Neural cell (in vitro differentiated cells): ENCODE data around the gene TBX5. TPM values are rescaled to one million over a fixed set of nuclear protein-coding genes. Genes with fewer than 3 reads are reported as not detected.

ENCODE experiments used
- H2AFZ ChIP-seq: fragments of 200-600, 300-800 bp; sonication (generic), shearing (Covaris generic); 2 replicates; pipeline ENCODE4 v1.6.0; 2014; ENCODE audit warnings: low read depth, mild to moderate bottlenecking, antibody characterized with exemption, low read length, moderate library complexity
- H3F3A ChIP-seq: fragments of 200-600 bp; shearing (Covaris generic); 2 replicates; pipeline ENCODE4 v1.6.1; 2016; ENCODE audit warnings: mild to moderate bottlenecking, moderate library complexity, mixed read lengths, antibody characterized with exemption, low read length; ENCODE audit not compliant: insufficient read depth, poor library complexity, severe bottlenecking
- H3K27ac ChIP-seq: fragments of 200-600, 300-800 bp; sonication (generic), shearing (Covaris generic); 2 replicates; pipeline ENCODE4 v1.5.1; 2014; ENCODE audit warnings: mild to moderate bottlenecking, low read length, moderate library complexity
- H3K27me3 ChIP-seq: fragments of 300-800, 200-600 bp; sonication (generic), shearing (Covaris generic); 2 replicates; pipeline ENCODE4 v1.6.0; 2014; ENCODE audit warnings: mild to moderate bottlenecking, low read depth, low read length, moderate library complexity; ENCODE audit not compliant: insufficient read depth
- H3K36me3 ChIP-seq: fragments of 300-800, 200-600 bp; sonication (generic), shearing (Covaris generic); 2 replicates; pipeline ENCODE4 v1.5.1; 2014; ENCODE audit warnings: mild to moderate bottlenecking, antibody characterized with exemption, low read length, moderate library complexity; ENCODE audit not compliant: insufficient read depth
- H3K4me2 ChIP-seq: fragments of 300-800, 200-600 bp; sonication (generic), shearing (Covaris generic); 2 replicates; pipeline ENCODE4 v1.6.0; 2014; ENCODE audit warnings: mild to moderate bottlenecking, low read length
- H3K4me3 ChIP-seq: fragments of 300-800, 200-600 bp; sonication (generic), shearing (Covaris generic); 2 replicates; pipeline ENCODE4 v1.5.1; 2014; ENCODE audit warnings: mild to moderate bottlenecking, low read length, moderate library complexity
- H3K79me2 ChIP-seq: fragments of 200-600 bp; shearing (Covaris generic); replicated peaks from 2 replicates; pipeline ENCODE4 v1.6.0; 2014; ENCODE audit warnings: mild to moderate bottlenecking, low read length, moderate library complexity; ENCODE audit not compliant: insufficient read depth
- H3K9ac ChIP-seq: fragments of 300-800, 200-600 bp; sonication (generic), shearing (Covaris generic); 2 replicates; pipeline ENCODE4 v1.6.1; 2016; ENCODE audit warnings: mild to moderate bottlenecking, low read length, mixed read lengths
- H3K9me2 ChIP-seq: fragments of 200-600 bp; shearing (Covaris generic); 2 replicates; pipeline ENCODE4 v1.6.1; 2016; ENCODE audit warnings: mild to moderate bottlenecking, low read length, mixed read lengths; ENCODE audit not compliant: insufficient read depth
- H3K9me3 ChIP-seq: fragments of 200-600, 300-800 bp; sonication (generic), shearing (Covaris generic); 2 replicates; pipeline ENCODE4 v1.6.1; 2016; ENCODE audit warnings: mild to moderate bottlenecking, mixed run types, low read length, moderate library complexity, mixed read lengths
- H4K20me1 ChIP-seq: fragments of 200-600 bp; shearing (Covaris generic); 2 replicates; pipeline ENCODE4 v1.6.1; 2016; ENCODE audit warnings: mild to moderate bottlenecking, mixed run types; ENCODE audit not compliant: insufficient read depth
- EP300 ChIP-seq: fragments of 450-650 bp; conservative IDR thresholded peaks from 2 replicates; pipeline ENCODE4 v1.6.1; 2014; ENCODE audit warnings: antibody characterized with exemption, mild to moderate bottlenecking, moderate library complexity; ENCODE audit not compliant: poor library complexity, severe bottlenecking
- EZH2 ChIP-seq: fragments of 200-600, 300-800 bp; shearing (Covaris generic), sonication (generic); IDR thresholded peaks from 2 replicates; pipeline ENCODE4 v1.6.1; 2014; ENCODE audit warnings: antibody characterized with exemption, low read length, borderline replicate concordance, mild to moderate bottlenecking; ENCODE audit not compliant: insufficient read depth, poor library complexity, severe bottlenecking
- MXI1 ChIP-seq: fragments of 450-650 bp; conservative IDR thresholded peaks from 2 replicates; pipeline ENCODE4 v1.6.1; 2014; ENCODE audit warnings: antibody characterized with exemption, mild to moderate bottlenecking; ENCODE audit not compliant: poor library complexity, severe bottlenecking
- POLR2AphosphoS5 ChIP-seq: IDR thresholded peaks from 2 replicates; pipeline ENCODE4 v1.6.1; 2012
- RAD21 ChIP-seq: fragments of 450-650 bp; conservative IDR thresholded peaks from 2 replicates; pipeline ENCODE4 v1.6.1; 2014; ENCODE audit warnings: antibody characterized with exemption, mild to moderate bottlenecking, moderate library complexity
- SMC3 ChIP-seq: fragments of 450-650 bp; conservative IDR thresholded peaks from 2 replicates; pipeline ENCODE4 v1.6.1; 2014; ENCODE audit warnings: antibody characterized with exemption, mild to moderate bottlenecking, moderate library complexity; ENCODE audit not compliant: poor library complexity
- TAF1 ChIP-seq: IDR thresholded peaks from 2 replicates; pipeline ENCODE4 v1.6.1; 2012; ENCODE audit warnings: low read depth
- polyA plus RNA-seq: library from polyadenylated mRNA; depleted of rRNA; stranded (reverse); fragments of >200 nt; gene quantifications from 2 replicates; pipeline ENCODE4 v1.2.3, GENCODE V29; 2014
- TF ChIP-seq, protein P1 (sequence below): IDR thresholded peaks from 2 replicates; pipeline ENCODE4 v1.6.1; 2012; ENCODE audit warnings: borderline replicate concordance
- TF ChIP-seq, protein P2 (sequence below): fragments of 450-650 bp; IDR thresholded peaks from 2 replicates; pipeline ENCODE4 v1.5.1; 2014; ENCODE audit warnings: antibody characterized with exemption, mild to moderate bottlenecking, moderate library complexity; ENCODE audit not compliant: poor library complexity, severe bottlenecking

TBX5 gene
- polyA plus RNA-seq, 1 donor from 2014 or later: not detected

DNA sequence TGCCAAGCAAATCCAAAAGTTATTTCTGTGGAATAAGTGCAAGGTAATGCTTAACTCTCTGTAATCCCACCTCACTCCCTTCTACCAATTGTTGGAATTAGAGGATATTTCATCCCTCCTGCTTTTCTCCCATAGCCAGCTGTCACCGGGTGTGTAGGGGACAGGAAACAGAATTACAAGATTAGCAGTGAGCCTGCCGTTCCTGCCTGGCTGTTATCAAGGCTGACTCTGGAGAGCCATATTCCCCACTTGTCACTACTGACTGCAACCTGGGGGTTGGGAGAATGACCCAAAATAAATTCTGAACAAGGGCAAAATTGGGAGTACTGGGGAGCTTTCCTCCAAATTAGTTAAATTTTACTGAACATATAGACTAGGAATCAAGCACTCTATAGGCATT, 24.8 kb downstream of the TBX5 start:
- Histone ChIP-seq H3K27ac (no peak overlapping the region), H3K9me2 (no peaks in the 10 kb centered on the region), H3K4me3 (no peak overlapping the region), H3K9me3 (no peaks in the 10 kb centered on the region), H3K79me2 (no peaks in the 10 kb centered on the region), H3K36me3 (no peaks in the 10 kb centered on the region), H3K9ac (no peak overlapping the region), H3F3A (no peaks in the 10 kb centered on the region), H2AFZ (no peak overlapping the region), H3K27me3 (no peaks in the 10 kb centered on the region), H3K4me2 (no peak overlapping the region), H4K20me1 (no peaks in the 10 kb centered on the region)
- TF ChIP-seq, protein P1, sequence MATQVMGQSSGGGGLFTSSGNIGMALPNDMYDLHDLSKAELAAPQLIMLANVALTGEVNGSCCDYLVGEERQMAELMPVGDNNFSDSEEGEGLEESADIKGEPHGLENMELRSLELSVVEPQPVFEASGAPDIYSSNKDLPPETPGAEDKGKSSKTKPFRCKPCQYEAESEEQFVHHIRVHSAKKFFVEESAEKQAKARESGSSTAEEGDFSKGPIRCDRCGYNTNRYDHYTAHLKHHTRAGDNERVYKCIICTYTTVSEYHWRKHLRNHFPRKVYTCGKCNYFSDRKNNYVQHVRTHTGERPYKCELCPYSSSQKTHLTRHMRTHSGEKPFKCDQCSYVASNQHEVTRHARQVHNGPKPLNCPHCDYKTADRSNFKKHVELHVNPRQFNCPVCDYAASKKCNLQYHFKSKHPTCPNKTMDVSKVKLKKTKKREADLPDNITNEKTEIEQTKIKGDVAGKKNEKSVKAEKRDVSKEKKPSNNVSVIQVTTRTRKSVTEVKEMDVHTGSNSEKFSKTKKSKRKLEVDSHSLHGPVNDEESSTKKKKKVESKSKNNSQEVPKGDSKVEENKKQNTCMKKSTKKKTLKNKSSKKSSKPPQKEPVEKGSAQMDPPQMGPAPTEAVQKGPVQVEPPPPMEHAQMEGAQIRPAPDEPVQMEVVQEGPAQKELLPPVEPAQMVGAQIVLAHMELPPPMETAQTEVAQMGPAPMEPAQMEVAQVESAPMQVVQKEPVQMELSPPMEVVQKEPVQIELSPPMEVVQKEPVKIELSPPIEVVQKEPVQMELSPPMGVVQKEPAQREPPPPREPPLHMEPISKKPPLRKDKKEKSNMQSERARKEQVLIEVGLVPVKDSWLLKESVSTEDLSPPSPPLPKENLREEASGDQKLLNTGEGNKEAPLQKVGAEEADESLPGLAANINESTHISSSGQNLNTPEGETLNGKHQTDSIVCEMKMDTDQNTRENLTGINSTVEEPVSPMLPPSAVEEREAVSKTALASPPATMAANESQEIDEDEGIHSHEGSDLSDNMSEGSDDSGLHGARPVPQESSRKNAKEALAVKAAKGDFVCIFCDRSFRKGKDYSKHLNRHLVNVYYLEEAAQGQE: no peak
- no peak for TF ChIP-seq SMC3
- TF ChIP-seq EZH2: no peak
- TF ChIP-seq POLR2AphosphoS5: no peak
- TF ChIP-seq EP300: no peak
- TF ChIP-seq, protein P2, sequence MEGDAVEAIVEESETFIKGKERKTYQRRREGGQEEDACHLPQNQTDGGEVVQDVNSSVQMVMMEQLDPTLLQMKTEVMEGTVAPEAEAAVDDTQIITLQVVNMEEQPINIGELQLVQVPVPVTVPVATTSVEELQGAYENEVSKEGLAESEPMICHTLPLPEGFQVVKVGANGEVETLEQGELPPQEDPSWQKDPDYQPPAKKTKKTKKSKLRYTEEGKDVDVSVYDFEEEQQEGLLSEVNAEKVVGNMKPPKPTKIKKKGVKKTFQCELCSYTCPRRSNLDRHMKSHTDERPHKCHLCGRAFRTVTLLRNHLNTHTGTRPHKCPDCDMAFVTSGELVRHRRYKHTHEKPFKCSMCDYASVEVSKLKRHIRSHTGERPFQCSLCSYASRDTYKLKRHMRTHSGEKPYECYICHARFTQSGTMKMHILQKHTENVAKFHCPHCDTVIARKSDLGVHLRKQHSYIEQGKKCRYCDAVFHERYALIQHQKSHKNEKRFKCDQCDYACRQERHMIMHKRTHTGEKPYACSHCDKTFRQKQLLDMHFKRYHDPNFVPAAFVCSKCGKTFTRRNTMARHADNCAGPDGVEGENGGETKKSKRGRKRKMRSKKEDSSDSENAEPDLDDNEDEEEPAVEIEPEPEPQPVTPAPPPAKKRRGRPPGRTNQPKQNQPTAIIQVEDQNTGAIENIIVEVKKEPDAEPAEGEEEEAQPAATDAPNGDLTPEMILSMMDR: no peak
- TF ChIP-seq MXI1: no peak
- TF ChIP-seq RAD21: no peak
- no peak for TF ChIP-seq TAF1

DNA sequence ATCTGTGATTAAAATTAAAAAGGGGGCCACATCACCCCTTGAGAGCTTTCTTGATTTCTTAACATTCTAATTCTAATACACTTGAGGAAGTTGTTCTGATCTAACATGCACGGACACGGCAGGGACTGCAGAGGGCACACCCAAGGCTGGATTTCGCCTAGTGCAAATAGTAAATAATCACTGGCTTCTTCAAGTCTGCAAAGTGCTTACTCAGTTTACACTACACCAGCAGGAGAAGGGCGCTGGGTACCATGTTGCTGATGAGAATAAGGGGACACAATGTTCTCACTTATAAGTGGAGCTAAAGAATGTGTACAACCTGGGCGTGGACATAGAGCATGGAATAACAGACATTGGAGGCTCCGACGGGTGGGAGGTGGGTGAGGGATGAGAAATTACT, 34.2 kb downstream of the TBX5 start:
- no peak overlapping the region for H3K4me2 ChIP-seq
- H3K36me3 ChIP-seq: no peaks in the 10 kb centered on the region
- no peaks in the 10 kb centered on the region for H4K20me1 ChIP-seq
- H3F3A ChIP-seq: no peaks in the 10 kb centered on the region
- H3K27ac ChIP-seq: no peak overlapping the region
- no peaks in the 10 kb centered on the region for H3K79me2 ChIP-seq
- TF ChIP-seq POLR2AphosphoS5 (no peak), EZH2 (no peak), MXI1 (no peak), TAF1 (no peak), SMC3 (no peak), EP300 (no peak), RAD21 (no peak)
- TF ChIP-seq, protein P1: no peak
- TF ChIP-seq, protein P2: no peak
- H3K9me2 ChIP-seq: no peaks in the 10 kb centered on the region
- no peak overlapping the region for H3K9ac ChIP-seq
- H3K4me3 ChIP-seq: no peak overlapping the region
- no peak overlapping the region for H2AFZ ChIP-seq
- H3K9me3 ChIP-seq: no peaks in the 10 kb centered on the region
- no peaks in the 10 kb centered on the region for H3K27me3 ChIP-seq
